Measurements from ENCODE around the gene TBC1D2B. TPM values are rescaled to one million over a fixed set of nuclear protein-coding genes. Genes with fewer than 3 reads are reported as not detected.

The TBC1D2B gene
- total RNA-seq, 1 experiment from 2014 or later, result 18.3 TPM

DNA sequence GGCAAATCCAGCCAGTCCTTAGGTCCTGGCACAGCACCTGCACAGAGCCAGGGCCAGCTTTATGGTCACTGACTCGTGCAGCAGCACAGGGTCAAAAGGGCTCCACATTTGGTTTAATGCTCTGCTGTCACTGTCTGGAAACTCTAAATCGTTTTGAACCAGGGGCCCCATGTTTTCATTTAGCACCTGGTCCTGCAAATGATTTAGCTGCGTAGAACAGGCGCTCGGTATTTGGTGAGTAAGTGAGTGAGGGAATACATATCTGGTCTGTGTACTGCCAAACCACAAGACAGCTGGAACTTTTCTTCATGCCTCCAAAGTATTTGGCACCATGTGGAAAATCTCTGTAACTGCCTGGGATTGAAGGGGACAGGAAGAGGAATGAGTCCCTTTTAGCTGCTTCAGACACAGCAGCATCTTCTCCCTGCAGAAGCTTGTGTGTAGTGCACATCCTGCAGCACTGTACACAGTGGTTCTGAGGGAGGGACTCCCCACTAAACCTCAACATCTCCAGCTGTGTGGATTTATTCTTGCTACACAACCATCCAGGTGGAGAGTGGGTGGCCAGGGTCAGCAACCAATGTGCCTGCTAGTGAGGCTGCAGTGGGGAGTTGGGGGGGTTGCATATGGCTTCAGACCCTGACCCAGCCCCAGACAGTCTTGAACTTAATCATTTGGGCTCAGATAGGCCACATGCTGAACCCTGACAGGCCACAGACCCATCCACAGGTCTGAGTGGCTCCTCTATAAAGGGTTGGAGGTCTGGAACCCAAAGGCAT is 15.9 kb upstream of the TBC1D2B start:
- Mint-ChIP-seq H3K27ac (no peak overlapping the region), H3K27me3 (ENCODE audit: low read depth) (peaks cover 37% of the 10 kb centered on the region), H3K4me3 (no peak overlapping the region), H3K36me3 (no peaks in the 10 kb centered on the region), H3K9me3 (no peaks in the 10 kb centered on the region), H3K4me1 (no peaks in the 10 kb centered on the region)
- POLR2A ChIA-PET, result no interaction called here
- DNase-seq (ENCODE audit: low spot score) (no peak), ATAC-seq (no peak)
- TF ChIP-seq, protein P1, sequence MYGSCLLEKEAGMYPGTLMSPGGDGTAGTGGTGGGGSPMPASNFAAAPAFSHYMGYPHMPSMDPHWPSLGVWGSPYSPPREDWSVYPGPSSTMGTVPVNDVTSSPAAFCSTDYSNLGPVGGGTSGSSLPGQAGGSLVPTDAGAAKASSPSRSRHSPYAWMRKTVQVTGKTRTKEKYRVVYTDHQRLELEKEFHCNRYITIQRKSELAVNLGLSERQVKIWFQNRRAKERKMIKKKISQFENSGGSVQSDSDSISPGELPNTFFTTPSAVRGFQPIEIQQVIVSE (CRISPR knock-in tag; IDR thresholded peaks at IDR 0.05; ENCODE audit: borderline replicate concordance), result no peak
- TF ChIP-seq GABPB1 (CRISPR knock-in tag; IDR thresholded peaks at IDR 0.05) (no peak), ZNF671 (CRISPR knock-in tag; IDR thresholded peaks at IDR 0.05) (no peak), NFE2L1 (CRISPR knock-in tag; IDR thresholded peaks at IDR 0.05) (no peak), CREB1 (CRISPR knock-in tag; IDR thresholded peaks at IDR 0.05) (no peak), NR1H2 (CRISPR knock-in tag; IDR thresholded peaks at IDR 0.05) (no peak), EMX1 (CRISPR knock-in tag; IDR thresholded peaks at IDR 0.05) (no peak), NR3C1 (CRISPR knock-in tag; conservative IDR thresholded peaks at IDR 0.05; ENCODE audit: low read depth) (no peak), SP1 (CRISPR knock-in tag; conservative IDR thresholded peaks at IDR 0.05) (no peak), OVOL2 (CRISPR knock-in tag; IDR thresholded peaks at IDR 0.05; ENCODE audit: borderline replicate concordance) (no peak), RELA (CRISPR knock-in tag; IDR thresholded peaks at IDR 0.05; ENCODE audit: borderline replicate concordance) (no peak), ZNF138 (CRISPR knock-in tag; conservative IDR thresholded peaks at IDR 0.05) (no peak)
- TF ChIP-seq, protein P2, sequence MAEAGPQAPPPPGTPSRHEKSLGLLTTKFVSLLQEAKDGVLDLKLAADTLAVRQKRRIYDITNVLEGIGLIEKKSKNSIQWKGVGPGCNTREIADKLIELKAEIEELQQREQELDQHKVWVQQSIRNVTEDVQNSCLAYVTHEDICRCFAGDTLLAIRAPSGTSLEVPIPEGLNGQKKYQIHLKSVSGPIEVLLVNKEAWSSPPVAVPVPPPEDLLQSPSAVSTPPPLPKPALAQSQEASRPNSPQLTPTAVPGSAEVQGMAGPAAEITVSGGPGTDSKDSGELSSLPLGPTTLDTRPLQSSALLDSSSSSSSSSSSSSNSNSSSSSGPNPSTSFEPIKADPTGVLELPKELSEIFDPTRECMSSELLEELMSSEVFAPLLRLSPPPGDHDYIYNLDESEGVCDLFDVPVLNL (CRISPR knock-in tag; IDR thresholded peaks at IDR 0.05; ENCODE audit: borderline replicate concordance, low read depth), result no peak
- TF ChIP-seq, protein P3, sequence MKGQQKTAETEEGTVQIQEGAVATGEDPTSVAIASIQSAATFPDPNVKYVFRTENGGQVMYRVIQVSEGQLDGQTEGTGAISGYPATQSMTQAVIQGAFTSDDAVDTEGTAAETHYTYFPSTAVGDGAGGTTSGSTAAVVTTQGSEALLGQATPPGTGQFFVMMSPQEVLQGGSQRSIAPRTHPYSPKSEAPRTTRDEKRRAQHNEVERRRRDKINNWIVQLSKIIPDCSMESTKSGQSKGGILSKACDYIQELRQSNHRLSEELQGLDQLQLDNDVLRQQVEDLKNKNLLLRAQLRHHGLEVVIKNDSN (CRISPR knock-in tag; IDR thresholded peaks at IDR 0.05), result no peak
- TF ChIP-seq, protein P4, sequence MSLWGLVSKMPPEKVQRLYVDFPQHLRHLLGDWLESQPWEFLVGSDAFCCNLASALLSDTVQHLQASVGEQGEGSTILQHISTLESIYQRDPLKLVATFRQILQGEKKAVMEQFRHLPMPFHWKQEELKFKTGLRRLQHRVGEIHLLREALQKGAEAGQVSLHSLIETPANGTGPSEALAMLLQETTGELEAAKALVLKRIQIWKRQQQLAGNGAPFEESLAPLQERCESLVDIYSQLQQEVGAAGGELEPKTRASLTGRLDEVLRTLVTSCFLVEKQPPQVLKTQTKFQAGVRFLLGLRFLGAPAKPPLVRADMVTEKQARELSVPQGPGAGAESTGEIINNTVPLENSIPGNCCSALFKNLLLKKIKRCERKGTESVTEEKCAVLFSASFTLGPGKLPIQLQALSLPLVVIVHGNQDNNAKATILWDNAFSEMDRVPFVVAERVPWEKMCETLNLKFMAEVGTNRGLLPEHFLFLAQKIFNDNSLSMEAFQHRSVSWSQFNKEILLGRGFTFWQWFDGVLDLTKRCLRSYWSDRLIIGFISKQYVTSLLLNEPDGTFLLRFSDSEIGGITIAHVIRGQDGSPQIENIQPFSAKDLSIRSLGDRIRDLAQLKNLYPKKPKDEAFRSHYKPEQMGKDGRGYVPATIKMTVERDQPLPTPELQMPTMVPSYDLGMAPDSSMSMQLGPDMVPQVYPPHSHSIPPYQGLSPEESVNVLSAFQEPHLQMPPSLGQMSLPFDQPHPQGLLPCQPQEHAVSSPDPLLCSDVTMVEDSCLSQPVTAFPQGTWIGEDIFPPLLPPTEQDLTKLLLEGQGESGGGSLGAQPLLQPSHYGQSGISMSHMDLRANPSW (CRISPR knock-in tag; conservative IDR thresholded peaks at IDR 0.05; ENCODE audit: low read depth), result no peak
- TF ChIP-seq, protein P5, sequence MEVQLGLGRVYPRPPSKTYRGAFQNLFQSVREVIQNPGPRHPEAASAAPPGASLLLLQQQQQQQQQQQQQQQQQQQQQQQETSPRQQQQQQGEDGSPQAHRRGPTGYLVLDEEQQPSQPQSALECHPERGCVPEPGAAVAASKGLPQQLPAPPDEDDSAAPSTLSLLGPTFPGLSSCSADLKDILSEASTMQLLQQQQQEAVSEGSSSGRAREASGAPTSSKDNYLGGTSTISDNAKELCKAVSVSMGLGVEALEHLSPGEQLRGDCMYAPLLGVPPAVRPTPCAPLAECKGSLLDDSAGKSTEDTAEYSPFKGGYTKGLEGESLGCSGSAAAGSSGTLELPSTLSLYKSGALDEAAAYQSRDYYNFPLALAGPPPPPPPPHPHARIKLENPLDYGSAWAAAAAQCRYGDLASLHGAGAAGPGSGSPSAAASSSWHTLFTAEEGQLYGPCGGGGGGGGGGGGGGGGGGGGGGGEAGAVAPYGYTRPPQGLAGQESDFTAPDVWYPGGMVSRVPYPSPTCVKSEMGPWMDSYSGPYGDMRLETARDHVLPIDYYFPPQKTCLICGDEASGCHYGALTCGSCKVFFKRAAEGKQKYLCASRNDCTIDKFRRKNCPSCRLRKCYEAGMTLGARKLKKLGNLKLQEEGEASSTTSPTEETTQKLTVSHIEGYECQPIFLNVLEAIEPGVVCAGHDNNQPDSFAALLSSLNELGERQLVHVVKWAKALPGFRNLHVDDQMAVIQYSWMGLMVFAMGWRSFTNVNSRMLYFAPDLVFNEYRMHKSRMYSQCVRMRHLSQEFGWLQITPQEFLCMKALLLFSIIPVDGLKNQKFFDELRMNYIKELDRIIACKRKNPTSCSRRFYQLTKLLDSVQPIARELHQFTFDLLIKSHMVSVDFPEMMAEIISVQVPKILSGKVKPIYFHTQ (CRISPR knock-in tag; IDR thresholded peaks at IDR 0.05), result no peak
- TF ChIP-seq, protein P6, sequence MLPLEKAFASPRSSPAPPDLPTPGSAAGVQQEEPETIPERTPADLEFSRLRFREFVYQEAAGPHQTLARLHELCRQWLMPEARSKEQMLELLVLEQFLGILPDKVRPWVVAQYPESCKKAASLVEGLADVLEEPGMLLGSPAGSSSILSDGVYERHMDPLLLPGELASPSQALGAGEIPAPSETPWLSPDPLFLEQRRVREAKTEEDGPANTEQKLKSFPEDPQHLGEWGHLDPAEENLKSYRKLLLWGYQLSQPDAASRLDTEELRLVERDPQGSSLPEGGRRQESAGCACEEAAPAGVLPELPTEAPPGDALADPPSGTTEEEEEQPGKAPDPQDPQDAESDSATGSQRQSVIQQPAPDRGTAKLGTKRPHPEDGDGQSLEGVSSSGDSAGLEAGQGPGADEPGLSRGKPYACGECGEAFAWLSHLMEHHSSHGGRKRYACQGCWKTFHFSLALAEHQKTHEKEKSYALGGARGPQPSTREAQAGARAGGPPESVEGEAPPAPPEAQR (CRISPR knock-in tag; IDR thresholded peaks at IDR 0.05), result no peak
- TF ChIP-seq, protein P7, sequence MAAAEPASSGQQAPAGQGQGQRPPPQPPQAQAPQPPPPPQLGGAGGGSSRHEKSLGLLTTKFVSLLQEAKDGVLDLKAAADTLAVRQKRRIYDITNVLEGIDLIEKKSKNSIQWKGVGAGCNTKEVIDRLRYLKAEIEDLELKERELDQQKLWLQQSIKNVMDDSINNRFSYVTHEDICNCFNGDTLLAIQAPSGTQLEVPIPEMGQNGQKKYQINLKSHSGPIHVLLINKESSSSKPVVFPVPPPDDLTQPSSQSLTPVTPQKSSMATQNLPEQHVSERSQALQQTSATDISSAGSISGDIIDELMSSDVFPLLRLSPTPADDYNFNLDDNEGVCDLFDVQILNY (CRISPR knock-in tag; IDR thresholded peaks at IDR 0.05), result no peak
- CTCF ChIA-PET, result interaction anchor here (2.6 kb wide), 1 partner anchor 15 kb away, joined by 17 read pairs; no protein-coding TSS in a partner anchor

All from WTC11 (cell line).